HepG2 (cell line): ENCODE results near the gene GADD45G. TPM values are rescaled to one million over a fixed set of nuclear protein-coding genes. Genes with fewer than 3 reads are reported as not detected.

Source experiments
- ARID2 ChIP-seq: sonication (generic); formaldehyde crosslinking; IDR thresholded peaks from 2 replicates; pipeline ENCODE4 v1.8.1; 2022; ENCODE audit warnings: mild to moderate bottlenecking, missing genetic modification reagents, borderline replicate concordance
- ARID4A ChIP-seq: sonication (generic); formaldehyde crosslinking; IDR thresholded peaks from 2 replicates; pipeline ENCODE4 v1.5.0; 2020; ENCODE audit warnings: mild to moderate bottlenecking, missing genetic modification reagents, borderline replicate concordance
- CTCF ChIP-seq: sonication (generic); formaldehyde crosslinking; IDR thresholded peaks from 2 replicates; pipeline ENCODE4 v1.5.0; 2020; ENCODE audit warnings: mild to moderate bottlenecking, missing genetic modification reagents, moderate library complexity
- DMAP1 ChIP-seq: IDR thresholded peaks from 2 replicates; pipeline ENCODE4 v1.6.1; 2016
- FOXM1 ChIP-seq: sonication (generic); formaldehyde crosslinking; IDR thresholded peaks from 2 replicates; pipeline ENCODE4 v1.5.0; 2020; ENCODE audit warnings: missing genetic modification reagents
- GATAD1 ChIP-seq: IDR thresholded peaks from 2 replicates; pipeline ENCODE4 v1.6.1; 2016; ENCODE audit warnings: missing genetic modification reagents, missing compliant biosample characterization
- HDAC2 ChIP-seq: sonication (generic); formaldehyde crosslinking; IDR thresholded peaks from 2 replicates; pipeline ENCODE4 v1.4.0; 2020; ENCODE audit warnings: missing genetic modification reagents
- HMG20B ChIP-seq: conservative IDR thresholded peaks from 2 replicates; pipeline ENCODE4 v1.6.1; 2016; ENCODE audit warnings: missing genetic modification reagents, missing compliant biosample characterization
- HOXA5 ChIP-seq: sonication (generic); formaldehyde crosslinking; IDR thresholded peaks from 2 replicates; pipeline ENCODE4 v1.4.0; 2020; ENCODE audit warnings: missing genetic modification reagents
- KDM3A ChIP-seq: IDR thresholded peaks from 2 replicates; pipeline ENCODE4 v1.6.1; 2018; ENCODE audit warnings: low read depth, missing compliant biosample characterization
- KDM4B ChIP-seq: sonication (generic); formaldehyde crosslinking; IDR thresholded peaks from 2 replicates; pipeline ENCODE4 v1.4.0; 2020; ENCODE audit warnings: missing genetic modification reagents
- NR2F6 ChIP-seq, 2 experiments: IDR thresholded peaks; 2 replicates each; pipeline ENCODE4 v1.6.1; 2016; ENCODE audit warnings: antibody characterized with exemption in 1 of 2, mild to moderate bottlenecking in 1 of 2
- REST ChIP-seq, 2 experiments: IDR thresholded peaks; 2 replicates each; pipeline ENCODE4 v1.6.1; 2011 to 2012; ENCODE audit warnings: low read length in 2 of 2, borderline replicate concordance in 1 of 2, low read depth in 1 of 2, mild to moderate bottlenecking in 1 of 2, moderate library complexity in 1 of 2
- SNAPC2 ChIP-seq: sonication (generic); formaldehyde crosslinking; IDR thresholded peaks from 2 replicates; pipeline ENCODE4 v1.8.1; 2022; ENCODE audit warnings: mild to moderate bottlenecking, missing genetic modification reagents
- SRF ChIP-seq: IDR thresholded peaks from 2 replicates; pipeline ENCODE4 v1.6.1; 2011; ENCODE audit warnings: mild to moderate bottlenecking, low read depth, low read length, moderate library complexity
- TOE1 ChIP-seq: sonication (generic); formaldehyde crosslinking; IDR thresholded peaks from 2 replicates; pipeline ENCODE4 v1.4.0; 2020; ENCODE audit warnings: mild to moderate bottlenecking, missing genetic modification reagents
- ZNF335 ChIP-seq: sonication (generic); formaldehyde crosslinking; IDR thresholded peaks from 2 replicates; pipeline ENCODE4 v1.4.0; 2020; ENCODE audit warnings: missing genetic modification reagents
- ZNF496 ChIP-seq: sonication (generic); formaldehyde crosslinking; IDR thresholded peaks from 2 replicates; pipeline ENCODE4 v1.8.1; 2023; ENCODE audit warnings: mild to moderate bottlenecking, moderate library complexity, missing genetic modification reagents; ENCODE audit not compliant: insufficient replicate concordance
- ZNF644 ChIP-seq: IDR thresholded peaks from 2 replicates; pipeline ENCODE4 v1.6.1; 2016; ENCODE audit warnings: low read depth
- ZNF788 ChIP-seq: sonication (generic); formaldehyde crosslinking; IDR thresholded peaks from 2 replicates; pipeline ENCODE4 v1.5.0; 2020; ENCODE audit warnings: mild to moderate bottlenecking, missing genetic modification reagents, borderline replicate concordance
- ZZZ3 ChIP-seq: sonication (generic); formaldehyde crosslinking; IDR thresholded peaks from 2 replicates; pipeline ENCODE4 v1.4.0; 2020; ENCODE audit warnings: missing genetic modification reagents, mild to moderate bottlenecking, borderline replicate concordance
- polyA plus RNA-seq, 8 experiments: library from polyadenylated mRNA; depleted of rRNA in 3 of 8; stranded (reverse) in 7 of 8; unstranded in 1 of 8; fragments of >200 nt; fragmentation: Illumina TruSeq in 4 of 8; extraction: Trizol in 4 of 8; gene quantifications; 2 replicates each; pipeline versions ENCODE4 v1.2.1 to v1.2.3, GENCODE V29; 2011 to 2016; ENCODE audit warnings: low read depth in 4 of 8, missing spikeins in 1 of 8, mixed read lengths in 1 of 8; ENCODE audit not compliant: insufficient read depth in 1 of 8
- total RNA-seq, 5 experiments: library from RNA; depleted of rRNA; stranded (reverse); fragments of >200 nt; fragmentation: Illumina TruSeq; extraction: Trizol; gene quantifications; 2 replicates each; pipeline ENCODE4 v1.2.3, GENCODE V29; 2016; ENCODE audit warnings: low read depth in 1 of 5

Gene GADD45G
- total and polyA plus RNA-seq, 2 of the 13 experiments (the other 11 are each of a cell fraction or from before 2014, with no cell fraction given) = not detected

- peak; percentile 63; the same call in 1 of the 2 replicates for TF ChIP-seq TOE1 (CRISPR knock-in tag)
- peak; percentile 82 for TF ChIP-seq ZNF644 (CRISPR knock-in tag)
- no peak for TF ChIP-seq ZZZ3 (CRISPR knock-in tag)
- TF ChIP-seq ARID2 (CRISPR knock-in tag) = peak; percentile 56; the same call in 1 of the 2 replicates
- TF ChIP-seq GATAD1 = peak; percentile 48; the same call in 1 of the 2 replicates
- peak; percentile 57; the same call in 1 of the 2 replicates for TF ChIP-seq ZNF788
- TF ChIP-seq REST (IDR thresholded peaks at IDR 0.05; ENCODE audit: borderline replicate concordance in 1 of 2, low read depth in 1 of 2, low read length in 2 of 2) = 0 out of 4 replicates have a peak, but pooled peaks of 1 of the 2 experiments have one; percentile 58
- TF ChIP-seq HMG20B (CRISPR knock-in tag) = peak; percentile 97
- TF ChIP-seq KDM4B (CRISPR knock-in tag) = no peak
- no peak for TF ChIP-seq HOXA5 (CRISPR knock-in tag)
- TF ChIP-seq NR2F6 (IDR thresholded peaks at IDR 0.05) = peak; percentile 96
- peak; percentile 93 for TF ChIP-seq NR2F6 (CRISPR knock-in tag; IDR thresholded peaks at IDR 0.05)
- peak; percentile 63; the same call in 1 of the 2 replicates for TF ChIP-seq DMAP1 (CRISPR knock-in tag)
- TF ChIP-seq ZNF496 = no peak
- TF ChIP-seq HDAC2 (CRISPR knock-in tag) = peak; percentile 97
- peak; percentile 39; the same call in 1 of the 2 replicates for TF ChIP-seq KDM3A (CRISPR knock-in tag)
- peak; percentile 90 for TF ChIP-seq SNAPC2
- TF ChIP-seq ZNF335 (CRISPR knock-in tag) = no peak
- no peak for TF ChIP-seq SRF
- no peak for TF ChIP-seq FOXM1 (CRISPR knock-in tag)
- peak; percentile 56; the same call in 1 of the 2 replicates for TF ChIP-seq ARID4A
- TF ChIP-seq CTCF (CRISPR knock-in tag) = peak; percentile 24; the same call in 1 of the 2 replicates
These were observed 43.6 kb downstream of the GADD45G start (continued) for GRCh38 chr9:89648247-89649000.
